ENCODE measurements around the gene SLC22A6. TPM values are rescaled to one million over a fixed set of nuclear protein-coding genes. Genes with fewer than 3 reads are reported as not detected.
"Not testable (repeated sequence)": the region's sequence is repeated elsewhere in the genome, so short reads cannot be mapped to it uniquely, and the experiment has no call there.

Gene SLC22A6
- total and polyA plus RNA-seq, 2 experiments from 2014 or later: not detected

DNA sequence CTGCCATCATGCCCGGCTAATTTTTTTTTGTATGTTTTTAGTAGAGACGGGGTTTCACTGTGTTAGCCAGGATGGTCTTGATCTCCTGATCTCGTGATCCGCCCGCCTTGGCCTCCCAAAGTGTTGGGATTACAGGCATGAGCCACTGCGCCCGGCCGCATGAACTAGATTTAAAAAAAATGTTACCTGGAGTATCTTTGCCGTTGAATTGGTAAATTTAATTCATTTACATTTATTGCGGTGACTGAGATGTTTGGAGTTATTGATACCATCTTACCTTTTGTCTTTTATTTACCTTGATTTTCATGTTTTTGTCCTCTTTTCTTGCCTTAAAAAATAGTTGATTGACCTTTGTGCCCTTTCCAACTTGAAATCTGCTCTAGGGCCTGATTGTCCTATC, 39.2 kb downstream of the SLC22A6 start:
- H3K36me3 ChIP-seq (ENCODE audit: insufficient read depth); H3K9me3 Mint-ChIP-seq; H3K9me2 ChIP-seq (ENCODE audit: insufficient read depth); H3K4me1 Mint-ChIP-seq; H3K36me3 Mint-ChIP-seq (ENCODE audit: low read depth); H3K27me3 Mint-ChIP-seq (ENCODE audit: insufficient read depth, low read depth, poor library complexity); H3K27ac ChIP-seq (ENCODE audit: low read depth); H3K27ac Mint-ChIP-seq; H3F3A ChIP-seq (replicated peaks; ENCODE audit: low read depth); H3K79me2 ChIP-seq (replicated peaks; ENCODE audit: insufficient read depth); H3K27me3 ChIP-seq (ENCODE audit: insufficient read depth); DNase-seq (ENCODE audit: low spot score); H3K4me1 ChIP-seq (ENCODE audit: insufficient read depth); H3K4me2 ChIP-seq; H4K20me1 ChIP-seq (replicated peaks; ENCODE audit: insufficient read depth); H3K4me3 Mint-ChIP-seq; H3K4me3 ChIP-seq; ATAC-seq: not testable (repeated sequence)
- H2AFZ ChIP-seq: peak overlapping the region; percentile 66; the same call in 1 of the 2 replicates

DNA sequence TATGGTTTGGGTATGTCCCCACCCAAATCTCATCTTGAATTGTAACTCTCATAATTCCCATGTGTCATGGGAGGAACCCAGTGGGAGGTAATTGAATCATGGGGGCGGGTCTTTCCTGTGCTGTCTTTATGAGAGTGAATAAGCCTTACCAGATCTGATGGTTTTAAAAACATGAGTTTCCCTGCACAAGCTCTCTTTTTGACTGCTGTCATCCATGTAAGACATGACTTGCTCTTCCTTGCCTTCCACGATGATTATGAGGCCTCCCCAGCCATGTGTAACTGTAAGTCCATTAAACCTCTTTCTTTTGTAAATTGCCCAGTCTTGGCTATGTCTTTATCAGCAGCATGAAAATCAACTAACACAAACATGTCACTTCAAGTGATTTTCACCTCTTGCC, 47.2 kb downstream of the SLC22A6 start:
- not testable (repeated sequence) for H3K36me3 Mint-ChIP-seq (ENCODE audit: low read depth); H3K4me1 ChIP-seq (ENCODE audit: insufficient read depth); H3K9me2 ChIP-seq (ENCODE audit: insufficient read depth); H3K27me3 ChIP-seq (ENCODE audit: insufficient read depth); H3K27me3 Mint-ChIP-seq (ENCODE audit: insufficient read depth, low read depth, poor library complexity); H3K27ac Mint-ChIP-seq; H3K4me3 ChIP-seq; H4K20me1 ChIP-seq (replicated peaks; ENCODE audit: insufficient read depth); ATAC-seq; DNase-seq (ENCODE audit: low spot score); H3K4me3 Mint-ChIP-seq; H3K27ac ChIP-seq (ENCODE audit: low read depth); H3K4me1 Mint-ChIP-seq; H3K79me2 ChIP-seq (replicated peaks; ENCODE audit: insufficient read depth); H2AFZ ChIP-seq; H3K36me3 ChIP-seq (ENCODE audit: insufficient read depth); H3F3A ChIP-seq (replicated peaks; ENCODE audit: low read depth); H3K4me2 ChIP-seq
- peaks cover 13% of the 10 kb centered on the region for H3K9me3 Mint-ChIP-seq

DNA sequence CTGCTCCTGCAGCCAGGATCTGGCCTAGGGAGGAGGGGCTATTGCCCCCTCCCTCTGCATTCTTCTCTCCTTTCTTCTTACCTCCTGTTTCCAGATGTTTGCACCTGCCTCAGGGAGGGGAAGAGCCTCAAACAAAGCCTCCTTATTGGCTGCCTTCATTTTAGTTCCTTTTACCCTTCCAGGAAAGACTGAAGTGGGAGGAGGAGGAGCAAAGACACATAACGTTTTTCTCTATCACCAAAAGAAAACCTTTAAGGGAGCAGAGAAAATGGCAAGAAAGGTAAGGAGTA, 50.3 kb downstream of the SLC22A6 start:
- H3K79me2 ChIP-seq (replicated peaks; ENCODE audit: insufficient read depth): no peaks in the 10 kb centered on the region
- no peaks in the 10 kb centered on the region for H3F3A ChIP-seq (replicated peaks; ENCODE audit: low read depth)
- no peak overlapping the region for H3K4me3 ChIP-seq
- no peaks in the 10 kb centered on the region for H3K36me3 ChIP-seq (ENCODE audit: insufficient read depth)
- Mint-ChIP-seq H3K36me3 (ENCODE audit: low read depth) (peaks cover 7% of the 10 kb centered on the region; the same call in 1 of the 3 replicates), H3K27me3 (ENCODE audit: insufficient read depth, low read depth, poor library complexity) (peaks cover 20% of the 10 kb centered on the region), H3K4me1 (peaks cover 23% of the 10 kb centered on the region), H3K9me3 (peaks cover 13% of the 10 kb centered on the region), H3K27ac (no peak overlapping the region), H3K4me3 (no peak overlapping the region)
- DNase-seq (ENCODE audit: low spot score) (peak; percentile 57), ATAC-seq (peak; percentile 54)
- H2AFZ ChIP-seq: no peak overlapping the region
- no peaks in the 10 kb centered on the region for H4K20me1 ChIP-seq (replicated peaks; ENCODE audit: insufficient read depth)
- H3K27me3 ChIP-seq (ENCODE audit: insufficient read depth): peaks cover 12% of the 10 kb centered on the region
- no peak overlapping the region for H3K4me2 ChIP-seq
- peaks cover 9% of the 10 kb centered on the region for H3K4me1 ChIP-seq (ENCODE audit: insufficient read depth)
- H3K9me2 ChIP-seq (ENCODE audit: insufficient read depth): no peaks in the 10 kb centered on the region
- no peak overlapping the region for H3K27ac ChIP-seq (ENCODE audit: low read depth)
- TF ChIP-seq, protein P1, sequence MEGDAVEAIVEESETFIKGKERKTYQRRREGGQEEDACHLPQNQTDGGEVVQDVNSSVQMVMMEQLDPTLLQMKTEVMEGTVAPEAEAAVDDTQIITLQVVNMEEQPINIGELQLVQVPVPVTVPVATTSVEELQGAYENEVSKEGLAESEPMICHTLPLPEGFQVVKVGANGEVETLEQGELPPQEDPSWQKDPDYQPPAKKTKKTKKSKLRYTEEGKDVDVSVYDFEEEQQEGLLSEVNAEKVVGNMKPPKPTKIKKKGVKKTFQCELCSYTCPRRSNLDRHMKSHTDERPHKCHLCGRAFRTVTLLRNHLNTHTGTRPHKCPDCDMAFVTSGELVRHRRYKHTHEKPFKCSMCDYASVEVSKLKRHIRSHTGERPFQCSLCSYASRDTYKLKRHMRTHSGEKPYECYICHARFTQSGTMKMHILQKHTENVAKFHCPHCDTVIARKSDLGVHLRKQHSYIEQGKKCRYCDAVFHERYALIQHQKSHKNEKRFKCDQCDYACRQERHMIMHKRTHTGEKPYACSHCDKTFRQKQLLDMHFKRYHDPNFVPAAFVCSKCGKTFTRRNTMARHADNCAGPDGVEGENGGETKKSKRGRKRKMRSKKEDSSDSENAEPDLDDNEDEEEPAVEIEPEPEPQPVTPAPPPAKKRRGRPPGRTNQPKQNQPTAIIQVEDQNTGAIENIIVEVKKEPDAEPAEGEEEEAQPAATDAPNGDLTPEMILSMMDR (conservative IDR thresholded peaks at IDR 0.05; ENCODE audit: low read depth in 2 of 2): no peak
- TF ChIP-seq, protein P2, sequence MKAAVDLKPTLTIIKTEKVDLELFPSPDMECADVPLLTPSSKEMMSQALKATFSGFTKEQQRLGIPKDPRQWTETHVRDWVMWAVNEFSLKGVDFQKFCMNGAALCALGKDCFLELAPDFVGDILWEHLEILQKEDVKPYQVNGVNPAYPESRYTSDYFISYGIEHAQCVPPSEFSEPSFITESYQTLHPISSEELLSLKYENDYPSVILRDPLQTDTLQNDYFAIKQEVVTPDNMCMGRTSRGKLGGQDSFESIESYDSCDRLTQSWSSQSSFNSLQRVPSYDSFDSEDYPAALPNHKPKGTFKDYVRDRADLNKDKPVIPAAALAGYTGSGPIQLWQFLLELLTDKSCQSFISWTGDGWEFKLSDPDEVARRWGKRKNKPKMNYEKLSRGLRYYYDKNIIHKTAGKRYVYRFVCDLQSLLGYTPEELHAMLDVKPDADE (IDR thresholded peaks at IDR 0.05): no peak
- TF ChIP-seq JUNB (IDR thresholded peaks at IDR 0.05; ENCODE audit: unreplicated experiment) (no peak), ZNF114 (CRISPR knock-in tag; IDR thresholded peaks at IDR 0.05) (no peak), POLR2AphosphoS5 (IDR thresholded peaks at IDR 0.05; ENCODE audit: low read depth) (no peak), STAT1 (IDR thresholded peaks at IDR 0.05; ENCODE audit: unreplicated experiment) (no peak)
- TF ChIP-seq, protein P3, sequence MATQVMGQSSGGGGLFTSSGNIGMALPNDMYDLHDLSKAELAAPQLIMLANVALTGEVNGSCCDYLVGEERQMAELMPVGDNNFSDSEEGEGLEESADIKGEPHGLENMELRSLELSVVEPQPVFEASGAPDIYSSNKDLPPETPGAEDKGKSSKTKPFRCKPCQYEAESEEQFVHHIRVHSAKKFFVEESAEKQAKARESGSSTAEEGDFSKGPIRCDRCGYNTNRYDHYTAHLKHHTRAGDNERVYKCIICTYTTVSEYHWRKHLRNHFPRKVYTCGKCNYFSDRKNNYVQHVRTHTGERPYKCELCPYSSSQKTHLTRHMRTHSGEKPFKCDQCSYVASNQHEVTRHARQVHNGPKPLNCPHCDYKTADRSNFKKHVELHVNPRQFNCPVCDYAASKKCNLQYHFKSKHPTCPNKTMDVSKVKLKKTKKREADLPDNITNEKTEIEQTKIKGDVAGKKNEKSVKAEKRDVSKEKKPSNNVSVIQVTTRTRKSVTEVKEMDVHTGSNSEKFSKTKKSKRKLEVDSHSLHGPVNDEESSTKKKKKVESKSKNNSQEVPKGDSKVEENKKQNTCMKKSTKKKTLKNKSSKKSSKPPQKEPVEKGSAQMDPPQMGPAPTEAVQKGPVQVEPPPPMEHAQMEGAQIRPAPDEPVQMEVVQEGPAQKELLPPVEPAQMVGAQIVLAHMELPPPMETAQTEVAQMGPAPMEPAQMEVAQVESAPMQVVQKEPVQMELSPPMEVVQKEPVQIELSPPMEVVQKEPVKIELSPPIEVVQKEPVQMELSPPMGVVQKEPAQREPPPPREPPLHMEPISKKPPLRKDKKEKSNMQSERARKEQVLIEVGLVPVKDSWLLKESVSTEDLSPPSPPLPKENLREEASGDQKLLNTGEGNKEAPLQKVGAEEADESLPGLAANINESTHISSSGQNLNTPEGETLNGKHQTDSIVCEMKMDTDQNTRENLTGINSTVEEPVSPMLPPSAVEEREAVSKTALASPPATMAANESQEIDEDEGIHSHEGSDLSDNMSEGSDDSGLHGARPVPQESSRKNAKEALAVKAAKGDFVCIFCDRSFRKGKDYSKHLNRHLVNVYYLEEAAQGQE (IDR thresholded peaks at IDR 0.05; ENCODE audit: unreplicated experiment): no peak

All from GM23338 (cell line).